DMS53 treated with DMSO at 0.1 percent for 48 hours (cell line): Measurements from ENCODE around the gene RAB3IL1.
"Not testable (repeated sequence)": the region's sequence is repeated elsewhere in the genome, so short reads cannot be mapped to it uniquely, and the experiment has no call there.

Experiments
- DNase-seq: peaks from one replicate; lab custom pipeline; 2025; ENCODE audit not compliant: unreplicated experiment; lab: John Stamatoyannopoulos, UW

The RAB3IL1 gene

GRCh38 chr11:61887839-61888494 is 29.4 kb downstream of the RAB3IL1 start:
- DNase-seq = no peak

GRCh38 chr11:61886643-61887042 is 30.7 kb downstream of the RAB3IL1 start:
- DNase-seq = no peak

GRCh38 chr11:61885784-61886580 is 31.4 kb downstream of the RAB3IL1 start:
- no peak for DNase-seq

GRCh38 chr11:61885166-61885778 is 32.1 kb downstream of the RAB3IL1 start:
- no peak for DNase-seq

- no peak for DNase-seq
These were observed 33.4 kb downstream of the RAB3IL1 start for GRCh38 chr11:61883947-61884346.

- no peak for DNase-seq
These were observed 34.0 kb downstream of the RAB3IL1 start for GRCh38 chr11:61883327-61883726.

- DNase-seq = no peak
These were observed 34.5 kb downstream of the RAB3IL1 start for GRCh38 chr11:61882879-61883278.

- not testable (repeated sequence) for DNase-seq
These were observed 35.1 kb downstream of the RAB3IL1 start for GRCh38 chr11:61882267-61882666.

GRCh38 chr11:61881397-61881796 is 36.0 kb downstream of the RAB3IL1 start:
- no peak for DNase-seq

GRCh38 chr11:61880454-61880853 is 36.9 kb downstream of the RAB3IL1 start:
- no peak for DNase-seq

- DNase-seq = no peak
These were observed 37.3 kb downstream of the RAB3IL1 start for GRCh38 chr11:61880031-61880430.

GRCh38 chr11:61879152-61879551 is 38.2 kb downstream of the RAB3IL1 start:
- no peak for DNase-seq

- no peak for DNase-seq
These were observed 41.7 kb downstream of the RAB3IL1 start for GRCh38 chr11:61875698-61876097.

- DNase-seq = no peak
These were observed 42.5 kb downstream of the RAB3IL1 start for GRCh38 chr11:61874853-61875252.

GRCh38 chr11:61874377-61874809 is 43.0 kb downstream of the RAB3IL1 start:
- DNase-seq = no peak

- DNase-seq = no peak
These were observed 43.6 kb downstream of the RAB3IL1 start for GRCh38 chr11:61873588-61874376.

GRCh38 chr11:61872935-61873565 is 44.3 kb downstream of the RAB3IL1 start:
- no peak for DNase-seq

GRCh38 chr11:61871158-61871597 is 46.2 kb downstream of the RAB3IL1 start:
- DNase-seq = peak; percentile 65

- DNase-seq = no peak
These were observed 46.8 kb downstream of the RAB3IL1 start for GRCh38 chr11:61870541-61871031.

GRCh38 chr11:61869708-61870451 is 47.5 kb downstream of the RAB3IL1 start:
- no peak for DNase-seq
